Endodermal cell (in vitro differentiated cells): Measurements from ENCODE around the gene MS4A18. TPM values are rescaled to one million over a fixed set of nuclear protein-coding genes. Genes with fewer than 3 reads are reported as not detected.

Experiments
- DNase-seq: peaks from one replicate; pipeline ENCODE4 v3.0.0-alpha.2; 2017
- H3K27ac ChIP-seq: 2 replicates; pipeline ENCODE4 v1.5.1; 2013; ENCODE audit warnings: mild to moderate bottlenecking, low read depth, low read length, moderate library complexity
- H3K27me3 ChIP-seq: 2 replicates; pipeline ENCODE4 v1.6.1; 2013; ENCODE audit warnings: mild to moderate bottlenecking, low read length, moderate library complexity; ENCODE audit not compliant: insufficient read depth, control insufficient read depth, poor library complexity, severe bottlenecking
- H3K36me3 ChIP-seq: 2 replicates; pipeline ENCODE4 v1.7.0; 2013; ENCODE audit warnings: mild to moderate bottlenecking, low read length, moderate library complexity; ENCODE audit not compliant: control insufficient read depth, insufficient read depth
- H3K4me1 ChIP-seq: one replicate; pipeline ENCODE4 v1.7.0; 2013; ENCODE audit warnings: low read length; ENCODE audit not compliant: control insufficient read depth, insufficient read depth
- H3K4me3 ChIP-seq: 2 replicates; pipeline ENCODE4 v1.5.1; 2013; ENCODE audit warnings: mild to moderate bottlenecking, low read length, moderate library complexity
- H3K9ac ChIP-seq: 2 replicates; pipeline ENCODE4 v1.6.1; 2013; ENCODE audit warnings: mild to moderate bottlenecking, low read length, moderate library complexity; ENCODE audit not compliant: poor library complexity, severe bottlenecking; ENCODE audit errors: extremely low read depth
- H3K9me3 ChIP-seq: 2 replicates; pipeline ENCODE4 v1.6.1; 2013; ENCODE audit warnings: mild to moderate bottlenecking, low read length, moderate library complexity; ENCODE audit not compliant: control insufficient read depth
- H3K27ac Mint-ChIP-seq: 2 replicates; pipeline ENCODE4 v1.8.0; 2020; ENCODE audit warnings: mixed read lengths
- H3K27me3 Mint-ChIP-seq: 2 replicates; pipeline ENCODE4 v1.8.0; 2021; ENCODE audit warnings: mild to moderate bottlenecking, mixed read lengths; ENCODE audit not compliant: insufficient read depth
- H3K36me3 Mint-ChIP-seq: 2 replicates; pipeline ENCODE4 v1.8.0; 2020; ENCODE audit warnings: low read depth, mixed read lengths
- H3K4me1 Mint-ChIP-seq: 2 replicates; pipeline ENCODE4 v1.8.0; 2020; ENCODE audit warnings: mixed read lengths
- H3K4me3 Mint-ChIP-seq: 2 replicates; pipeline ENCODE4 v1.8.0; 2020; ENCODE audit warnings: mild to moderate bottlenecking, moderate library complexity, mixed read lengths
- H3K9me3 Mint-ChIP-seq: 2 replicates; pipeline ENCODE4 v1.8.0; 2020; ENCODE audit warnings: mild to moderate bottlenecking, mixed read lengths
- CTCF ChIP-seq: fragments of 200-600 bp; sonication (generic); conservative IDR thresholded peaks from 2 replicates; pipeline ENCODE4 v1.5.0; 2021; ENCODE audit warnings: antibody characterized with exemption, mild to moderate bottlenecking
- WGBS, 2 experiments: methylation state at CpG; one replicate each; pipeline versions ENCODE4 v1.1.5 to v1.1.7; 2013; ENCODE audit warnings: missing lambda C conversion rate in 2 of 2, mixed read lengths in 1 of 2; ENCODE audit not compliant: insufficient coverage in 1 of 2, insufficient read length in 1 of 2; 5-methylcytosine and 5-hydroxymethylcytosine counted together
- total RNA-seq, 2 donors: library from RNA; stranded (reverse); fragmentation: NEBNext Ultra II Directional in 1 of 2; extraction: Animal tissue kit (Norgen Biotek cat#: 25700) in 1 of 2; gene quantifications; 2 replicates in 1 of 2; 3 replicates in 1 of 2; pipeline ENCODE4 v1.2.1, GENCODE V29; 2021

The MS4A18 gene
- total RNA-seq, 2 donors from 2014 or later, result not detected

- H3K36me3 Mint-ChIP-seq, result no peaks in the 10 kb centered on the region
- H3K27ac Mint-ChIP-seq, result no peak overlapping the region
- Histone ChIP-seq H3K4me1 (no peaks in the 10 kb centered on the region), H3K9me3 (no peaks in the 10 kb centered on the region), H3K27ac (no peak overlapping the region), H3K9ac (no peak overlapping the region), H3K36me3 (no peaks in the 10 kb centered on the region), H3K4me3 (no peak overlapping the region), H3K27me3 (no peaks in the 10 kb centered on the region)
- no peak overlapping the region for H3K4me3 Mint-ChIP-seq
- no peak for DNase-seq
- TF ChIP-seq CTCF, result no peak
- peaks cover 6% of the 10 kb centered on the region for H3K4me1 Mint-ChIP-seq
- 96 to 100% methylated on average over 3 to 5 of the region's 5 CpGs for WGBS, 2 experiments
- H3K9me3 Mint-ChIP-seq, result no peaks in the 10 kb centered on the region
- no peaks in the 10 kb centered on the region for H3K27me3 Mint-ChIP-seq
Measured at GRCh38 chr11:60699936-60700335, 24.6 kb upstream of the MS4A18 start.

- H3K4me3 Mint-ChIP-seq, result no peak overlapping the region
Measured at GRCh38 chr11:60700689-60701468, 23.6 kb upstream of the MS4A18 start.

DNA sequence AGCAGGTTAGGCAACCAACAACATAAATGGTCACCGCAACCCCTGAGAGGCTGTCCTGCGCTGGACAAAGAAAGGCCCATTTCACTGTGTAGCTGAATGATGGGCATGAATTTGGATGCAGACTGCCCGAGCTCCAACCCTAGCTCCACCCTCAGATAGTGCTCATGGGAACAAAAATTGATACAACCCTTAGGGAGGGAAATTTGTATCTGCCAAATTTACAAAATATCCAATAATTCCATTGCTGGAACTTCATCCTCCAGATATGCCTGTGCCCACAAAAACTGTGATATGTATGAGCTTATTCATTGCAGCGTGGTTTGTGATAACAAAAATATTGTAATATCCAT lies 23.1 kb upstream of the MS4A18 start:
- Histone ChIP-seq H3K36me3 (no peaks in the 10 kb centered on the region), H3K27ac (no peak overlapping the region), H3K27me3 (no peaks in the 10 kb centered on the region), H3K9ac (no peak overlapping the region), H3K4me1 (no peaks in the 10 kb centered on the region), H3K4me3 (no peak overlapping the region), H3K9me3 (no peaks in the 10 kb centered on the region)
- WGBS, 2 experiments, result 83 to 85% methylated on average over 3 of the region's 4 CpGs
- H3K9me3 Mint-ChIP-seq, result no peaks in the 10 kb centered on the region
- peaks cover 2% of the 10 kb centered on the region for H3K27me3 Mint-ChIP-seq
- H3K4me1 Mint-ChIP-seq, result peaks cover 6% of the 10 kb centered on the region
- TF ChIP-seq CTCF, result no peak
- H3K36me3 Mint-ChIP-seq, result no peaks in the 10 kb centered on the region
- H3K27ac Mint-ChIP-seq, result no peak overlapping the region
- DNase-seq, result no peak
- no peak overlapping the region for H3K4me3 Mint-ChIP-seq

More at GRCh38 chr11:60700689-60701468, 23.6 kb upstream of the MS4A18 start:
- Mint-ChIP-seq H3K27me3 (peaks cover 2% of the 10 kb centered on the region), H3K27ac (peak overlapping the region; percentile 56), H3K36me3 (no peaks in the 10 kb centered on the region), H3K4me1 (peaks cover 6% of the 10 kb centered on the region), H3K9me3 (no peaks in the 10 kb centered on the region)
- Histone ChIP-seq H3K4me3 (no peak overlapping the region), H3K9me3 (no peaks in the 10 kb centered on the region), H3K27ac (no peak overlapping the region), H3K4me1 (no peaks in the 10 kb centered on the region), H3K27me3 (no peaks in the 10 kb centered on the region), H3K36me3 (no peaks in the 10 kb centered on the region), H3K9ac (no peak overlapping the region)
- peak; percentile 86 for DNase-seq
- TF ChIP-seq CTCF, result peak; percentile 85
- WGBS, 2 experiments, result 74 to 81% methylated on average over 13 to 14 of the region's 14 CpGs
